Stimulated activated CD8-positive, alpha-beta memory T cell treated with anti-CD3 and anti-CD28 coated beads, Interleukin-15, amount 100 ng/mL, for 1 hour (primary cell): ENCODE data around the gene RNGTT.
A peak's percentile ranks its signal among the peaks of the same experiment; 100 is the strongest.
"Not testable (repeated sequence)": the region's sequence is repeated elsewhere in the genome, so short reads cannot be mapped to it uniquely, and the experiment has no call there.

Experiments
- DNase-seq: peaks from one replicate; pipeline ENCODE4 v3.0.0-alpha.2; 2020; ENCODE audit warnings: low read depth

RNGTT gene

GRCh38 chr6:88910922-88911778 is 52.3 kb downstream of the RNGTT start:
- DNase-seq: no peak

GRCh38 chr6:88908598-88909548 is 54.5 kb downstream of the RNGTT start:
- no peak for DNase-seq

GRCh38 chr6:88907148-88907547 is 56.3 kb downstream of the RNGTT start:
- not testable (repeated sequence) for DNase-seq

GRCh38 chr6:88899569-88900316 is 63.7 kb downstream of the RNGTT start:
- no peak for DNase-seq

- no peak for DNase-seq
Observed at GRCh38 chr6:88895911-88896310, 67.5 kb downstream of the RNGTT start.

- no peak for DNase-seq
Observed at GRCh38 chr6:88890860-88891845, 72.3 kb downstream of the RNGTT start.

- DNase-seq: no peak
Observed at GRCh38 chr6:88890394-88890793, 73.0 kb downstream of the RNGTT start.

- no peak for DNase-seq
Observed at GRCh38 chr6:88884361-88884760, 79.1 kb downstream of the RNGTT start.

- no peak for DNase-seq
Observed at GRCh38 chr6:88882536-88882935, 80.9 kb downstream of the RNGTT start.

GRCh38 chr6:88881451-88881850 is 82.0 kb downstream of the RNGTT start:
- DNase-seq: no peak

GRCh38 chr6:88880021-88880420 is 83.4 kb downstream of the RNGTT start:
- no peak for DNase-seq

- no peak for DNase-seq
Observed at GRCh38 chr6:88877893-88878292, 85.5 kb downstream of the RNGTT start.

GRCh38 chr6:88872962-88873361 is 90.5 kb downstream of the RNGTT start:
- no peak for DNase-seq

- no peak for DNase-seq
Observed at GRCh38 chr6:88871498-88871897, 91.9 kb downstream of the RNGTT start.

GRCh38 chr6:88870717-88871330 is 92.6 kb downstream of the RNGTT start:
- DNase-seq: peak; percentile 2

GRCh38 chr6:88869263-88870020 is 94.0 kb downstream of the RNGTT start:
- no peak for DNase-seq

- no peak for DNase-seq
Observed at GRCh38 chr6:88867841-88868731, 95.3 kb downstream of the RNGTT start.

- no peak for DNase-seq
Observed at GRCh38 chr6:88866856-88867255, 96.6 kb downstream of the RNGTT start.

GRCh38 chr6:88865275-88865674 is 98.1 kb downstream of the RNGTT start:
- DNase-seq: no peak
